H1 (cell line): ENCODE results near the gene DNAJC11. TPM values are rescaled to one million over a fixed set of nuclear protein-coding genes. Genes with fewer than 3 reads are reported as not detected.

ENCODE experiments used
- ASH2L ChIP-seq: fragments of 200-600, 300-600 bp; sonication (generic); IDR thresholded peaks from one replicate; pipeline ENCODE4 v1.7.1; 2017; ENCODE audit warnings: low read length
- BCL11A ChIP-seq, 2 experiments: IDR thresholded peaks; one replicate each; pipeline ENCODE4 v1.6.1; 2011; ENCODE audit warnings: low read depth in 2 of 2, low read length in 2 of 2, mild to moderate bottlenecking in 2 of 2
- CBX5 ChIP-seq: fragments of 300-800, 300-1000 bp; sonication (generic); IDR thresholded peaks from 2 replicates; pipeline ENCODE4 v1.7.1; 2016; ENCODE audit warnings: antibody characterized with exemption, low read length, low read depth
- CHD2 ChIP-seq: IDR thresholded peaks from 2 replicates; pipeline ENCODE4 v1.6.1; 2012; ENCODE audit warnings: low read length, improper control_type of control experiment
- EGR1 ChIP-seq: IDR thresholded peaks from 2 replicates; pipeline ENCODE4 v1.6.1; 2011; ENCODE audit warnings: low read depth, low read length, borderline replicate concordance
- EP300 ChIP-seq, 2 experiments: IDR thresholded peaks; 1 replicate in 1 of 2; 2 replicates in 1 of 2; pipeline ENCODE4 v1.6.1; 2011 to 2012; ENCODE audit warnings: low read depth in 2 of 2, low read length in 2 of 2, mild to moderate bottlenecking in 2 of 2, borderline replicate concordance in 1 of 2, inconsistent platforms in 1 of 2, moderate library complexity in 1 of 2
- EZH2 ChIP-seq: fragments of 200-600 bp; sonication (generic); IDR thresholded peaks from 2 replicates; pipeline ENCODE4 v1.7.1; 2012; ENCODE audit warnings: low read depth, mild to moderate bottlenecking, moderate library complexity, low read length, inconsistent platforms; ENCODE audit not compliant: severe bottlenecking
- GTF2F1 ChIP-seq: IDR thresholded peaks from 2 replicates; pipeline ENCODE4 v1.6.1; 2012; ENCODE audit warnings: low read depth, low read length, improper control_type of control experiment, borderline replicate concordance
- HDAC6 ChIP-seq: IDR thresholded peaks from one replicate; pipeline ENCODE4 v1.7.1; 2012; ENCODE audit warnings: low read depth, mild to moderate bottlenecking, inconsistent platforms, low read length, moderate library complexity
- JUND ChIP-seq: IDR thresholded peaks from 2 replicates; pipeline ENCODE4 v1.6.1; 2011; ENCODE audit warnings: mild to moderate bottlenecking, improper control_type of control experiment, low read length
- KDM1A ChIP-seq: fragments of 200-600, 300-600 bp; sonication (generic); IDR thresholded peaks from 2 replicates; pipeline ENCODE4 v1.7.1; 2016; ENCODE audit warnings: mild to moderate bottlenecking, low read length, borderline replicate concordance
- MAFK ChIP-seq: IDR thresholded peaks from 2 replicates; pipeline ENCODE4 v1.6.1; 2012; ENCODE audit warnings: low read depth, mild to moderate bottlenecking, improper control_type of control experiment, low read length
- POU5F1 ChIP-seq: IDR thresholded peaks from 2 replicates; pipeline ENCODE4 v1.6.1; 2011; ENCODE audit warnings: low read depth, mild to moderate bottlenecking, low read length, moderate library complexity
- RAD21 ChIP-seq, 2 experiments: IDR thresholded peaks in 1 of 2; conservative IDR thresholded peaks in 1 of 2; 2 replicates each; pipeline ENCODE4 v1.6.1; 2011; ENCODE audit warnings: low read depth in 2 of 2, low read length in 2 of 2, improper control_type of control experiment in 1 of 2, inconsistent platforms in 1 of 2, mild to moderate bottlenecking in 1 of 2, moderate library complexity in 1 of 2
- SAP30 ChIP-seq: fragments of 300-600 bp; sonication (generic); IDR thresholded peaks from 2 replicates; pipeline ENCODE4 v1.7.1; 2012; ENCODE audit warnings: low read length, moderate library complexity, mild to moderate bottlenecking, inconsistent platforms; ENCODE audit not compliant: insufficient read depth, insufficient replicate concordance
- SIRT6 ChIP-seq: IDR thresholded peaks from one replicate; pipeline ENCODE4 v1.7.1; 2012; ENCODE audit warnings: low read length, inconsistent platforms
- SP1 ChIP-seq: IDR thresholded peaks from 2 replicates; pipeline ENCODE4 v1.6.1; 2011; ENCODE audit warnings: low read depth, low read length
- SRF ChIP-seq: IDR thresholded peaks from 2 replicates; pipeline ENCODE4 v1.6.1; 2011; ENCODE audit warnings: mild to moderate bottlenecking, low read depth, low read length, moderate library complexity
- polyA plus RNA-seq, 7 experiments: library from polyadenylated mRNA; depleted of rRNA in 3 of 7; stranded (reverse) in 5 of 7; unstranded in 2 of 7; fragments of >200 nt in 5 of 7; fragments of 200-250 nt in 2 of 7; gene quantifications; 1 replicate in 5 of 7; 2 replicates in 1 of 7; 4 replicates in 1 of 7; pipeline versions ENCODE4 v1.2.1 to v1.2.3, GENCODE V29; 2011 to 2013; ENCODE audit warnings: missing spikeins in 2 of 7, mixed read lengths in 2 of 7
- total RNA-seq: library from RNA; stranded (reverse); fragmentation: NEBNext Ultra II Directional; extraction: Animal tissue kit (Norgen Biotek cat#: 25700); gene quantifications from 2 replicates; pipeline ENCODE4 v1.2.1, GENCODE V29; 2021
- TF ChIP-seq, protein P1 (sequence below): IDR thresholded peaks from 2 replicates; pipeline ENCODE4 v1.6.1; 2011; ENCODE audit warnings: low read depth, mild to moderate bottlenecking, low read length; ENCODE audit not compliant: insufficient read depth
- TF ChIP-seq, protein P2 (sequence below): IDR thresholded peaks from 2 replicates; pipeline ENCODE4 v1.6.1; 2012; ENCODE audit warnings: inconsistent platforms
- TF ChIP-seq, protein P3 (sequence below): IDR thresholded peaks from 2 replicates; pipeline ENCODE4 v1.6.1; 2012; ENCODE audit warnings: inconsistent platforms

Gene DNAJC11
- total and polyA plus RNA-seq, 2 of the 8 experiments (the other 6 are each of a cell fraction or from before 2014, with no cell fraction given): 43.9 to 90.9 TPM

DNA sequence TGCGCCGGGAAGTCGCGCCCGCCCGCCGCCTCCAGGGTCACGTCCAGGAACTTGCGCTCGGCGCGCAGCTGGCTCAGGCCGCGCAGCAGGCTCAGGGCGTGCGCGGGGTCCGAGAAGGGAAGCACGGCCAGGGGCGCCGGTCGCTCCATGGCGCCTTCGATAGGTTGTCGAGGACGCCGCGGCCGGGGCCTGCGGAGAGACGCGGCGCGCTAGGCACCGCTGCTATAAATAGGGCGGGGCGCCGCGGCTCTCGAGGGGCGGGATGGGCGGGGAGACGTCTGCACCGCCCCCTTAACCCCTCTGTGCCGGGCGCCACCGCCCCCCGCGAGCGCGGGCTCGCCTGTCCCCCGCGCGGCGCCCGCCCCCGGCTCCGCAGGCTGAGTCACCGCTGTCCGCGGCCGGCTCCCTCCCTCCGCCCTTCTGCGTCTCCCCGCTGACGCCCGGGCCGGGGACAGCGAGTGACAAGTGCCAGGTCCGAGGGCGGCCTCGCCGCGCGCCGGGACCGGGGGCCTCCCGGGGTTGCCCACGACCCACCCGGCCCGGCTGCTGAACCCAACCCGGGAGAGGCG is 98.9 kb downstream of the DNAJC11 start, which contains the start of gene KLHL21 (continued):
- TF ChIP-seq, protein P1, sequence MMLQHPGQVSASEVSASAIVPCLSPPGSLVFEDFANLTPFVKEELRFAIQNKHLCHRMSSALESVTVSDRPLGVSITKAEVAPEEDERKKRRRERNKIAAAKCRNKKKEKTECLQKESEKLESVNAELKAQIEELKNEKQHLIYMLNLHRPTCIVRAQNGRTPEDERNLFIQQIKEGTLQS: no peak
- no peak for TF ChIP-seq BCL11A (IDR thresholded peaks at IDR 0.05; ENCODE audit: low read depth in 2 of 2, low read length in 2 of 2)
- TF ChIP-seq, protein P2, sequence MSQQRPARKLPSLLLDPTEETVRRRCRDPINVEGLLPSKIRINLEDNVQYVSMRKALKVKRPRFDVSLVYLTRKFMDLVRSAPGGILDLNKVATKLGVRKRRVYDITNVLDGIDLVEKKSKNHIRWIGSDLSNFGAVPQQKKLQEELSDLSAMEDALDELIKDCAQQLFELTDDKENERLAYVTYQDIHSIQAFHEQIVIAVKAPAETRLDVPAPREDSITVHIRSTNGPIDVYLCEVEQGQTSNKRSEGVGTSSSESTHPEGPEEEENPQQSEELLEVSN: no peak
- no peak for TF ChIP-seq POU5F1
- peak; percentile 44; the same call in 1 of the 2 replicates for TF ChIP-seq JUND
- no peak for TF ChIP-seq CBX5
- TF ChIP-seq GTF2F1: no peak
- TF ChIP-seq KDM1A: 0 out of 2 replicates have a peak, but pooled peaks have one; percentile 1
- TF ChIP-seq SAP30: no peak
- no peak for TF ChIP-seq RAD21 (IDR thresholded peaks at IDR 0.05 in 1 of 2, conservative IDR thresholded peaks at IDR 0.05 in 1 of 2; ENCODE audit: low read depth in 2 of 2, low read length in 2 of 2)
- TF ChIP-seq SIRT6: no peak
- no peak for TF ChIP-seq SP1
- no peak for TF ChIP-seq EZH2
- no peak for TF ChIP-seq SRF
- TF ChIP-seq HDAC6: no peak
- TF ChIP-seq CHD2: no peak
- TF ChIP-seq EGR1: peak; percentile 72; the same call in 1 of the 2 replicates
- no peak for TF ChIP-seq MAFK
- TF ChIP-seq, protein P3, sequence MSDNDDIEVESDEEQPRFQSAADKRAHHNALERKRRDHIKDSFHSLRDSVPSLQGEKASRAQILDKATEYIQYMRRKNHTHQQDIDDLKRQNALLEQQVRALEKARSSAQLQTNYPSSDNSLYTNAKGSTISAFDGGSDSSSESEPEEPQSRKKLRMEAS: no peak; the same call in 1 of the 2 replicates
- no peak for TF ChIP-seq EP300 (IDR thresholded peaks at IDR 0.05; ENCODE audit: borderline replicate concordance in 1 of 2, low read depth in 2 of 2, low read length in 2 of 2)
- no peak for TF ChIP-seq ASH2L
